Kidney (tissue), 22 donors: Measurements from ENCODE around the gene CCDC8. TPM values are rescaled to one million over a fixed set of nuclear protein-coding genes. Genes with fewer than 3 reads are reported as not detected.
A peak's percentile ranks its signal among the peaks of the same experiment; 100 is the strongest.

Source experiments
- DNase-seq, 5 donors: peaks; one replicate each; pipeline ENCODE4 v3.0.0-alpha.2; 2013 to 2020
- FAIRE-seq: peaks from 2 replicates; lab custom pipeline; 2012; peaks lifted over from hg19 to GRCh38; lab: Jason Lieb, UNC
- H3K27ac ChIP-seq, 2 donors: one replicate each; pipeline ENCODE4 v1.7.0; 2013; ENCODE audit warnings: low read depth in 2 of 2, low read length in 2 of 2, inconsistent platforms in 1 of 2
- H3K27me3 ChIP-seq: one replicate; pipeline ENCODE4 v1.7.1; 2013; ENCODE audit warnings: low read length, inconsistent platforms; ENCODE audit not compliant: control insufficient read depth, insufficient read depth
- H3K36me3 ChIP-seq, 3 donors: one replicate each; pipeline versions ENCODE4 v1.7.0 to v1.7.1; 2013; ENCODE audit warnings: low read length in 3 of 3, control low read depth in 1 of 3, inconsistent platforms in 1 of 3; ENCODE audit not compliant: insufficient read depth in 3 of 3, control insufficient read depth in 2 of 3
- H3K4me1 ChIP-seq, 3 donors: one replicate each; pipeline versions ENCODE4 v1.7.0 to v1.7.1; 2013; ENCODE audit warnings: low read length in 3 of 3, inconsistent platforms in 1 of 3, low read depth in 1 of 3; ENCODE audit not compliant: control insufficient read depth in 2 of 3, insufficient read depth in 2 of 3
- H3K4me3 ChIP-seq, 3 donors: one replicate each; pipeline versions ENCODE4 v1.7.0 to v1.8.1; 2013; ENCODE audit warnings: low read length in 3 of 3, control low read depth in 1 of 3, inconsistent platforms in 1 of 3
- H3K9ac ChIP-seq, 3 donors: one replicate each; pipeline versions ENCODE4 v1.7.0 to v1.7.1; 2013; ENCODE audit warnings: low read length in 3 of 3, control low read depth in 1 of 3, inconsistent platforms in 1 of 3
- H3K9me3 ChIP-seq, 3 donors: one replicate each; pipeline versions ENCODE4 v1.7.0 to v1.7.1; 2013; ENCODE audit warnings: low read length in 3 of 3, control low read depth in 1 of 3, inconsistent platforms in 1 of 3; ENCODE audit not compliant: control insufficient read depth in 2 of 3, insufficient read depth in 1 of 3
- CTCF ChIP-seq: IDR thresholded peaks from 3 replicates; pipeline ENCODE4 v1.5.1; 2012; ENCODE audit warnings: mild to moderate bottlenecking, moderate library complexity, borderline replicate concordance; ENCODE audit not compliant: insufficient read depth; ENCODE audit errors: extremely low read depth
- intact Hi-C: fragments of 100-400 bp; cut with DNase I; formaldehyde crosslinking; loops from one replicate; pipeline ENCODE4 v1.11.1; 2022
- long read RNA-seq, 10 donors: library from polyadenylated mRNA in 1 of 10; unstranded in 1 of 10; transcript quantifications; one replicate each; pipeline ENCODE4 v2.0.0 and lab custom pipeline, GENCODE V29; 2021 to 2026
- polyA plus RNA-seq: library from polyadenylated mRNA; stranded (reverse); fragments of 350-450 nt; fragmentation: Illumina TruSeq; extraction: RNeasy Lipid Tissue Mini Kit (QIAGEN cat#74804); gene quantifications from one replicate; pipeline ENCODE4 v1.2.3, GENCODE V29; 2014; ENCODE audit warnings: low read depth, low replicate concordance; ENCODE audit not compliant: insufficient read depth
- total RNA-seq: library from RNA; stranded (reverse); fragmentation: NEBNext Ultra II Directional; extraction: Animal tissue kit (Norgen Biotek cat#: 25700); gene quantifications from one replicate; pipeline ENCODE4 v1.2.1, GENCODE V29; 2021
- donor health status: control.
- donor health status: control.
- donor health status: control.
- donor health status: control.
- donor health status: control.
- donor health status: DM: yes; HTN: yes; CAD: no.
- donor health status: Normal renal cell carcinoma (clear cell type).

The CCDC8 gene, protein sequence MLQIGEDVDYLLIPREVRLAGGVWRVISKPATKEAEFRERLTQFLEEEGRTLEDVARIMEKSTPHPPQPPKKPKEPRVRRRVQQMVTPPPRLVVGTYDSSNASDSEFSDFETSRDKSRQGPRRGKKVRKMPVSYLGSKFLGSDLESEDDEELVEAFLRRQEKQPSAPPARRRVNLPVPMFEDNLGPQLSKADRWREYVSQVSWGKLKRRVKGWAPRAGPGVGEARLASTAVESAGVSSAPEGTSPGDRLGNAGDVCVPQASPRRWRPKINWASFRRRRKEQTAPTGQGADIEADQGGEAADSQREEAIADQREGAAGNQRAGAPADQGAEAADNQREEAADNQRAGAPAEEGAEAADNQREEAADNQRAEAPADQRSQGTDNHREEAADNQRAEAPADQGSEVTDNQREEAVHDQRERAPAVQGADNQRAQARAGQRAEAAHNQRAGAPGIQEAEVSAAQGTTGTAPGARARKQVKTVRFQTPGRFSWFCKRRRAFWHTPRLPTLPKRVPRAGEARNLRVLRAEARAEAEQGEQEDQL
- total RNA-seq (18.9 TPM), polyA plus RNA-seq (21.0 TPM)
- long read RNA-seq, donor 1, transcript CCDC8-201 (1 exons, 3,186 nt) = major isoform, 93 of 93 reads
- long read RNA-seq, donor 1, partial matches to known transcripts = 0 of 93 reads
- long read RNA-seq, donor 1, other reads (novel, unspliced or antisense) = 0 of 93 reads
- long read RNA-seq, donor 2, transcript CCDC8-201 (1 exons, 3,186 nt) = major isoform, 91 of 91 reads
- long read RNA-seq, donor 2, partial matches to known transcripts = 0 of 91 reads
- long read RNA-seq, donor 2, other reads (novel, unspliced or antisense) = 0 of 91 reads
- long read RNA-seq, donor 3, transcript CCDC8-201 (1 exons, 3,186 nt) = major isoform, 85 of 85 reads
- long read RNA-seq, donor 3, partial matches to known transcripts = 0 of 85 reads
- long read RNA-seq, donor 3, other reads (novel, unspliced or antisense) = 0 of 85 reads
- long read RNA-seq, donor 4, transcript CCDC8-201 (1 exons, 3,186 nt) = major isoform, 44 of 44 reads
- long read RNA-seq, donor 4, partial matches to known transcripts = 0 of 44 reads
- long read RNA-seq, donor 4, other reads (novel, unspliced or antisense) = 0 of 44 reads
- long read RNA-seq, donor 5, transcript CCDC8-201 (1 exons, 3,186 nt) = major isoform, 10 of 10 reads
- long read RNA-seq, donor 5, partial matches to known transcripts = 0 of 10 reads
- long read RNA-seq, donor 5, other reads (novel, unspliced or antisense) = 0 of 10 reads
- long read RNA-seq, donor 6, transcript CCDC8-201 (1 exons, 3,186 nt) = major isoform, 22 of 22 reads
- long read RNA-seq, donor 6, partial matches to known transcripts = 0 of 22 reads
- long read RNA-seq, donor 6, other reads (novel, unspliced or antisense) = 0 of 22 reads
- long read RNA-seq, donor 7, transcript CCDC8-201 (1 exons, 3,186 nt) = major isoform, 49 of 49 reads
- long read RNA-seq, donor 7, partial matches to known transcripts = 0 of 49 reads
- long read RNA-seq, donor 7, other reads (novel, unspliced or antisense) = 0 of 49 reads
- long read RNA-seq, donor 8, transcript CCDC8-201 (1 exons, 3,186 nt) = major isoform, 72 of 72 reads
- long read RNA-seq, donor 8, partial matches to known transcripts = 0 of 72 reads
- long read RNA-seq, donor 8, other reads (novel, unspliced or antisense) = 0 of 72 reads
- long read RNA-seq, donor 9, transcript CCDC8-201 (1 exons, 3,186 nt) = major isoform, 50 of 50 reads
- long read RNA-seq, donor 9, partial matches to known transcripts = 0 of 50 reads
- long read RNA-seq, donor 9, other reads (novel, unspliced or antisense) = 0 of 50 reads
- long read RNA-seq, donor 10, transcript CCDC8-201 (1 exons, 3,186 nt) = major isoform, 91 of 91 reads
- long read RNA-seq, donor 10, partial matches to known transcripts = 0 of 91 reads
- long read RNA-seq, donor 10, other reads (novel, unspliced or antisense) = 0 of 91 reads

- Histone ChIP-seq H3K4me1 (peaks cover 0 to 17% (median 5%) of the 10 kb centered on the region in 3 donors), H3K27ac (peak within 1 kb of the TSS; percentile 82 to 84), H3K9ac (peak within 1 kb of the TSS; percentile 73 to 84 (median 78)), H3K27me3 (no peaks in the 10 kb centered on the region), H3K36me3 (no peaks in the 10 kb centered on the region), H3K9me3 (no peaks in the 10 kb centered on the region), H3K4me3 (peak within 1 kb of the TSS; percentile 72 to 82 (median 82))
- FAIRE-seq (no peak), DNase-seq (peak; percentile 97 to 99 (median 98))
- TF ChIP-seq CTCF = no peak
- intact Hi-C loops = no loop called here
Observed at GRCh38 chr19:46413262-46414031, at the start of gene CCDC8. Gene CCDC8 (minus strand): TSS chr19:46413564. CDS start chr19:46412810, 754 bp downstream.

DNA sequence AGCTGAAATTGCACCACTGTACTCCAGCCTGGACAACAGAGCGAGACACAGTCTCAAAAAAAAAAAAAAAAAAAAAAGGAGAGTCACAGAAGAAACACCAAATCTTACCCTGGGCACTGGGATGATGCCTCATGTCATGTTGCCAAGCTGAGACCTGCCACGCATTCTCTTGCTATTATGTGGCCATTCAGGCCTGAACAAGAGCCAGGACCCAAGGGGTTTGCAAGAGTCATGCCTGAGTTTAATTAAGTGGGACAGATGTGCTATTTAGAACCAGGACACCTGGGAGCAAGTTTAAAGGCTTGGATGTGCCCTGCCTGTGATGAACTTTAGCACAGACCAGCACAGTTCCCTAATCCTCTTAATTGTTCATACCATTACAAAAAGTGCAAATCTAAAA, 48.2 kb upstream of the CCDC8 start:
- H3K4me1 ChIP-seq = no peaks in the 10 kb centered on the region
- no peaks in the 10 kb centered on the region for H3K9me3 ChIP-seq
- H3K9ac ChIP-seq = no peak overlapping the region
- no peak overlapping the region for H3K27ac ChIP-seq
- H3K36me3 ChIP-seq = no peaks in the 10 kb centered on the region
- intact Hi-C loops = no loop called here
- DNase-seq = no peak
- no peak for FAIRE-seq
- no peaks in the 10 kb centered on the region for H3K27me3 ChIP-seq
- H3K4me3 ChIP-seq = no peak overlapping the region
- TF ChIP-seq CTCF = no peak
